Suprapubic skin (tissue), 3 donors: ENCODE results near the gene SHISA9.

Experiments used
- CTCF ChIP-seq, 2 donors: fragments of 200-600 bp in 1 of 2; fragments of 450-650 bp in 1 of 2; sonication (generic) in 1 of 2; IDR thresholded peaks; one replicate each; pipeline ENCODE4 v1.5.1; 2016 to 2019; ENCODE audit warnings: antibody characterized with exemption in 2 of 2, mild to moderate bottlenecking in 1 of 2, moderate library complexity in 1 of 2
- EP300 ChIP-seq: sonication (generic); formaldehyde crosslinking; IDR thresholded peaks from one replicate; pipeline ENCODE4 v1.6.1; 2017; ENCODE audit warnings: antibody characterized with exemption

GRCh38 chr16:13005721-13006247 lies 104.4 kb downstream of the SHISA9 start:
- no peak for TF ChIP-seq CTCF (IDR thresholded peaks at IDR 0.05)
- no peak for TF ChIP-seq EP300
